H1 (cell line): Measurements from ENCODE around the gene SGCB. TPM values are rescaled to one million over a fixed set of nuclear protein-coding genes. Genes with fewer than 3 reads are reported as not detected.

Experiments used
- ASH2L ChIP-seq: fragments of 200-600, 300-600 bp; sonication (generic); IDR thresholded peaks from one replicate; pipeline ENCODE4 v1.7.1; 2017; ENCODE audit warnings: low read length
- EZH2 ChIP-seq: fragments of 200-600 bp; sonication (generic); IDR thresholded peaks from 2 replicates; pipeline ENCODE4 v1.7.1; 2012; ENCODE audit warnings: low read depth, mild to moderate bottlenecking, moderate library complexity, low read length, inconsistent platforms; ENCODE audit not compliant: severe bottlenecking
- HDAC2 ChIP-seq, 2 experiments: fragments of 300-600 bp in 1 of 2; sonication (generic) in 1 of 2; IDR thresholded peaks; 2 replicates each; pipeline ENCODE4 v1.6.1; 2011 to 2012; ENCODE audit warnings: low read depth in 2 of 2, low read length in 2 of 2, mild to moderate bottlenecking in 2 of 2, moderate library complexity in 2 of 2, borderline replicate concordance in 1 of 2, inconsistent platforms in 1 of 2
- JUND ChIP-seq: IDR thresholded peaks from 2 replicates; pipeline ENCODE4 v1.6.1; 2011; ENCODE audit warnings: mild to moderate bottlenecking, improper control_type of control experiment, low read length
- KDM4A ChIP-seq: IDR thresholded peaks from one replicate; pipeline ENCODE4 v1.7.1; 2012; ENCODE audit warnings: low read depth, mild to moderate bottlenecking, moderate library complexity, low read length, inconsistent platforms; ENCODE audit not compliant: severe bottlenecking
- RBBP5 ChIP-seq: IDR thresholded peaks from 2 replicates; pipeline ENCODE4 v1.7.1; 2012; ENCODE audit warnings: low read depth, mild to moderate bottlenecking, inconsistent platforms, low read length, moderate library complexity, borderline replicate concordance
- SAP30 ChIP-seq: fragments of 300-600 bp; sonication (generic); IDR thresholded peaks from 2 replicates; pipeline ENCODE4 v1.7.1; 2012; ENCODE audit warnings: low read length, moderate library complexity, mild to moderate bottlenecking, inconsistent platforms; ENCODE audit not compliant: insufficient read depth, insufficient replicate concordance
- SIRT6 ChIP-seq: IDR thresholded peaks from one replicate; pipeline ENCODE4 v1.7.1; 2012; ENCODE audit warnings: low read length, inconsistent platforms
- SP1 ChIP-seq: IDR thresholded peaks from 2 replicates; pipeline ENCODE4 v1.6.1; 2011; ENCODE audit warnings: low read depth, low read length
- TAF1 ChIP-seq: IDR thresholded peaks from 2 replicates; pipeline ENCODE4 v1.6.1; 2011; ENCODE audit warnings: mild to moderate bottlenecking, low read depth, low read length
- polyA plus RNA-seq, 7 experiments: library from polyadenylated mRNA; depleted of rRNA in 3 of 7; stranded (reverse) in 5 of 7; unstranded in 2 of 7; fragments of >200 nt in 5 of 7; fragments of 200-250 nt in 2 of 7; gene quantifications; 1 replicate in 5 of 7; 2 replicates in 1 of 7; 4 replicates in 1 of 7; pipeline versions ENCODE4 v1.2.1 to v1.2.3, GENCODE V29; 2011 to 2013; ENCODE audit warnings: missing spikeins in 2 of 7, mixed read lengths in 2 of 7
- total RNA-seq: library from RNA; stranded (reverse); fragmentation: NEBNext Ultra II Directional; extraction: Animal tissue kit (Norgen Biotek cat#: 25700); gene quantifications from 2 replicates; pipeline ENCODE4 v1.2.1, GENCODE V29; 2021
- TF ChIP-seq, protein P1 (sequence below): IDR thresholded peaks from 2 replicates; pipeline ENCODE4 v1.6.1; 2012; ENCODE audit warnings: inconsistent platforms
- TF ChIP-seq, protein P2 (sequence below): IDR thresholded peaks from 2 replicates; pipeline ENCODE4 v1.6.1; 2012; ENCODE audit warnings: inconsistent platforms

The SGCB gene
- total and polyA plus RNA-seq, 2 of the 8 experiments (the other 6 are each of a cell fraction or from before 2014, with no cell fraction given) = 6.8 to 32.2 TPM

DNA sequence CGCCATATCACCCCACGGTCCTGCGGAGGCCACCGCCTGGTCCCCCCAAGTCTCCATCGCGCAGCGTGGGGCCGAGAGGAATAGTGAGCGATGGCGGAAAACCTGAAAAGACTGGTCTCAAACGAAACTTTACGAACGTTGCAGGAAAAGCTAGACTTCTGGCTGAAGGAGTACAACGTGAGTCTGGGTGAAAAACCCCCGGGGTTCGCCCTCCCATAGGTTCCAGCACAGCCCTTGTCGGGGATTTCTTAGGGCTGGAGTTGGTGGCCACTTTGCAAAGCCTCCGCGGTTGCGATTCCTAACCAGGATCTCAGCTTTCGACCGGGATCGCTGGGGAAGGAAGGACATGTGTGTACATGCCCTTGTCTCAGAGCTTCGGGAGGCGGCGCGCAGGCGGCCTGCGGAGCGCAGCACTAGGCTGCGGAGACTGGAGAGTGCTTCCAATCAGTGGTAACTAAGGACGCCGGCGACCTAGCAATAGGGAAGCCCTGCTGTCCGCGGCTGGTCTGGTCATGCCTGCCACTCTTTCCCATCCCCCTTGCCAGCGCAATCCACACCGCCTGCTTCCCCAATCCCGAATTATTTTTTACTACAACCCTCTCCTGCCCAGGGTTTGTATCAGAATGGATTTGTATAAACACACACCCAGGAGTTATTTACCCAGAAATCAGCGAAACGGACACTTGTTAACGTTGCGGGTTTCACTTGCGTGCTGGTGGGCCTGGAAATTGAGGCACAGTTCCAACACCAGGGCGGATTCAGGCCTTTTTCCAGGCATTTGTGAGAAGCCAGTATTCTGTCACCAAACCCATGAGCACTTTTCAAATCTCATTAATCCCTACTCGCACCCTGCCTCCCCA, 13.7 kb upstream of the SGCB start (continued):
- TF ChIP-seq, protein P1, sequence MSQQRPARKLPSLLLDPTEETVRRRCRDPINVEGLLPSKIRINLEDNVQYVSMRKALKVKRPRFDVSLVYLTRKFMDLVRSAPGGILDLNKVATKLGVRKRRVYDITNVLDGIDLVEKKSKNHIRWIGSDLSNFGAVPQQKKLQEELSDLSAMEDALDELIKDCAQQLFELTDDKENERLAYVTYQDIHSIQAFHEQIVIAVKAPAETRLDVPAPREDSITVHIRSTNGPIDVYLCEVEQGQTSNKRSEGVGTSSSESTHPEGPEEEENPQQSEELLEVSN = peak; percentile 64
- 0 out of 2 replicates have a peak, but pooled peaks have one; percentile 7 for TF ChIP-seq SP1
- TF ChIP-seq JUND = no peak
- TF ChIP-seq KDM4A = peak; percentile 98
- peak; percentile 88 for TF ChIP-seq RBBP5
- TF ChIP-seq TAF1 = peak; percentile 71
- TF ChIP-seq EZH2 = peak; percentile 33
- TF ChIP-seq, protein P2, sequence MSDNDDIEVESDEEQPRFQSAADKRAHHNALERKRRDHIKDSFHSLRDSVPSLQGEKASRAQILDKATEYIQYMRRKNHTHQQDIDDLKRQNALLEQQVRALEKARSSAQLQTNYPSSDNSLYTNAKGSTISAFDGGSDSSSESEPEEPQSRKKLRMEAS = peak; percentile 73
- TF ChIP-seq HDAC2 (IDR thresholded peaks at IDR 0.05; ENCODE audit: borderline replicate concordance in 1 of 2, low read depth in 2 of 2, low read length in 2 of 2) = peak in 1 of 2 experiments; percentile 48; a peak in 1 of 4 replicates
- no peak for TF ChIP-seq SIRT6
- peak; percentile 88 for TF ChIP-seq SAP30
- peak; percentile 75 for TF ChIP-seq ASH2L
